ENCODE data around the gene HLA-DRA.
A peak's percentile ranks its signal among the peaks of the same experiment; 100 is the strongest.
"Not testable (repeated sequence)": the region's sequence is repeated elsewhere in the genome, so short reads cannot be mapped to it uniquely, and the experiment has no call there.

Gene HLA-DRA

DNA sequence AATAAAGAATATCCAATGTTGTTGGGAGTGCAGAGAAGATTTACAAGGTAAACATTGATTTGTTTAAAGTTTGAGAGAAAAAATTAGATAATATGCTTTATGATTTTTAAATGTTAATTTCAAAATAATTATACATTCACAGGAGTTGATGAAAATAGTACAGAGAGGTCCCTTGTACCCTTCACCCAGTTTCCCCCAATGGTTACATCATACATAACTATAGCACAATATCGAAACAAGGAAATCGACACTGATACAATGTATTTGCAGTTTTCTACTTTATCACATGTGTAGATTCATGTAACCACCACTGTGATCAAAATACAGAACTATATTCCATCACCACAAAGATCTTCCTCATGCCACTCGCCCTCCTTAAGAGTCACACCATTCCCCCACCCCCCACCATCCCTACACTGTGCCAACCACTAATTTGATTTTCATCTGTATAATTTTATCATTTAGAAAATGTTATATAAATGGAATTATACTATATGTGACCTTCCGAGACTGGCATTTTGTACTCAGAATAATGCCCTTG lies 11.7 kb upstream of the HLA-DRA start:
- DNase-seq: no peak
- intact Hi-C loops (cut with DNase I): no loop called here

DNA sequence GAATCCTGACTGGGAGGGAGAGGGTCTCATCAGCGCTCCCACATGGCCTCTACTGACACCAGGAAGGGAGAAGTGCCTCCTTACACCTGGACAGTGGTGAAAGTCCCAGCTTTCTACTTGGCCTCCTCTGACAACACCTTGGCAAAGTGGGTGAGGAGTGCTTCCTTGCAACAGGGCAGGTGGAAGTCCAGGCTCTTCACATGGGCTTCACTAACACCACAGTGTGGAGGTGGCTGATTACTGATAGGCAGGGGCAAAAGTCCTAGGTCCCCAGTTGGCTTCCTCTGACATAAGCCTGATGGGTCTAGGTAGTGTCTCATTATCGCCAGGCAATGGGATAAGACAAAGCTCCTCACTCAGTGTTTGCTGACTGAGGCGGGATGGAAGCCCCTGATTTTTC lies 9.5 kb upstream of the HLA-DRA start:
- intact Hi-C loops (cut with DNase I): loop anchor here (5.0 kb wide), 1 partner anchor 367 kb away; no protein-coding TSS in a partner anchor
- DNase-seq: no peak

DNA sequence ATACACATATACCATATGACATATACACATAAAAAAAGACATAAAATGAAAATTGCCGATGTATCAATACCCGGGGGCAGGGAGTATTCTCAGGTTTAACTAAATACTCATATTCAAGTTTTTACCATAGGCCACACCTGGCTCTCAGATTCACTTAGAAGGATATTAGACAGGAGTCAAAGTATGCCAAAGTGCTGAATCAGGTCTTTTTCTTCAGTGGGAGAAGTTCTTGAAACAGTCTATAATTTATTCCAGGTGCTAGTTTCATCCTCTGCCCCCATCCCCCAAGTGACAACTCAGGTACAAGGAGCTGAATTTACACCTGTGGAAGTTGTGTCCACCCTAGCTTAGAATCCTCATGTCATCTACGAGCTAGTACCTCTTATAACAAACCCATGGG lies 8.5 kb upstream of the HLA-DRA start:
- intact Hi-C loops (cut with DNase I): loop anchor here (1.0 to 5.0 kb wide), 2 partner anchors 269 to 366 kb away; no protein-coding TSS in a partner anchor
- DNase-seq: no peak

DNA sequence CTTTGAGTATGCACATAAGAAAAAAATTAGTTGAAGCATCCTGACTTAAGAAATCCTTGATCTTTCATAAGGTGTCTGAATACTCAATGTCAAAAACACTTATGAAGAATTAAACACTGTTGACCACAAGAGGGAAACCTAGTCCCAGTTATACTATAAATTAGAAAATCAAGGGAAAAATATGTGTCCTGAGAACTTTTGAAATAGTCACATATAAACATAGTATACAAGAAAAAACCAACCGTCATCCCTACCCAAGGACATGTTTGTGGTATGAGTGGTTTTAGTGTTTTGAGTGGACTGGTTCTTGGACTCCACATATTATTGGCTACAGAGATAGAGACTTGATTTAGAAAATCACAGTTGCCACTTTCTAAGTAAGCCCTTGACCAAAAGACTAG lies 7.6 kb upstream of the HLA-DRA start:
- intact Hi-C loops (cut with DNase I): loop anchor here (5.0 kb wide), 1 partner anchor 365 kb away; no protein-coding TSS in a partner anchor
- no peak for DNase-seq

DNA sequence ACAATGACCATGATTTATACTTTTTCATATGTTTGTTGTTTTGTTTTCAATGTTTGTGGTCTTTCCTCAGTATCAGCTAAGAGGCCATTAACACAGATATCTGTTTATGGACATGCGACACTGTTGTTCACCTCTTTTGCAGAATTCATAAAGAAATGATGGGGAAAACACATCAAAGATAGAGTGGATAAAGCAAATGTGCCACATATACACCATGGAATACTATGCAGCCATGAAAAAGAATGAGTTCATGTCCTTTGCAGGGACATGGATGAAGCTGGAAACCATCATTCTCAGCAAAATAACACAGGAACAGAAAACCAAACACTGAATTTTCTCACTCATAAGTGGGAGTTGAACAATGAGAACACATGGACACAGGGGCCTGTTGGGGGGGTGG lies 5.7 kb upstream of the HLA-DRA start:
- intact Hi-C loops (cut with DNase I): loop anchor here (5.0 kb wide), 1 partner anchor 363 kb away; no protein-coding TSS in a partner anchor
- not testable (repeated sequence) for DNase-seq

DNA sequence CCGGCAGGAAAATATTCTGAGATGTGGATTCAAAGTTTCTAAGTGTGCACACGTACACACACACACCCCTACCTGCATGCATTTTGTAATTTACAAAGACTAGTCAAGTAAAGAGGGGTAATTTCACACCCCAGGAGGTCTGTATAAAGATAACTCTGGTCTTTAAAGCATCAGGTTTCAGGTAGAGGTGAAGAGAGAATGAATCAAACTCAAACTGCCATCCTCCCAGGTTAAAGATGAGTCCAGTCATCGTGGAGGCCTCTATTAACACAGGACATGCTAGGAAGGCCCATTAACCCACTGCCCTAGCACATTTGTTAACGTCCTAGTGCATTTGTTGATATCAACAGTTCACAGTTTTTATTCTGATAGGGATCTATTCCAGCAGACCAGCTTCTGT lies 3.5 kb upstream of the HLA-DRA start:
- DNase-seq: no peak
- intact Hi-C loops (cut with DNase I): no loop called here

DNA sequence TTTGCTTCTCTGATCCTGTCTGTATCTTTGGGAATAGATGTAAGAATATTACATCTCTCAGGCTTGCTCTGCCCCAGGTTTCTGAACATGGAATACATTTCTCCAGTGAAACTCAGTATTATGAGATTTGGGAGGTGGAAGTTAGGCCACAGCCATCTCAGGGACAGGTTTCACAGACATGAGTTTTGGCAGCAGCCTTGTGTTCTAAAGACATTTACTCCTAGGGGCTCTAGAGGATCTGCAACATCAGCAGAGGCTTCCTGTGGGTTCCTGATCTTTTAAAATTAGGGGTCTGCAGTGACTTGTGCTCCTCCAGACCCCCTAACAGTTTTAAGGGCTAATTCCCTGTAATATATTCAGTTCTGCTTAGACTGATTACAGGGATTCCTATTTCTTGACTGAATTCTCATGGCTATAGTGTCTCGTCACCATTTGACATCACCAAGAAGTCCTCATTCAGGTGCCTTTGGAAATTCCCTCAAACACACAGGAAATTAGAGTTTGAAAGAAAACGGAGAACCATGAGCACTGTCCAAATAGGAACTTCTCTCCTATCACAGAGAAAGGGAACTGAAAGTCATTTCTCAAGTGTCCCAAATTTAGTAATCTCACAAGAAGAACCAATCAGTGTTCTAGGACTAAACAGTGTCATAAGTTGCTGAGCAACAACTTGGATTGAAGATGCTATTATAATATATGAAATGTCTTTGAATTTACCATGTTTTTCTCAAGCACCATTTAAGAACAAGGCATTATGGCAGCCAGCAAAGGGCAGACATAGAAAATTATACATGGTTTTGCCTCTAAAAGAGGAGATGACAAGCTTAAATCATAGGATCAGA lies 2.5 kb upstream of the HLA-DRA start:
- intact Hi-C loops (cut with DNase I): no loop called here
- no peak for DNase-seq

DNA sequence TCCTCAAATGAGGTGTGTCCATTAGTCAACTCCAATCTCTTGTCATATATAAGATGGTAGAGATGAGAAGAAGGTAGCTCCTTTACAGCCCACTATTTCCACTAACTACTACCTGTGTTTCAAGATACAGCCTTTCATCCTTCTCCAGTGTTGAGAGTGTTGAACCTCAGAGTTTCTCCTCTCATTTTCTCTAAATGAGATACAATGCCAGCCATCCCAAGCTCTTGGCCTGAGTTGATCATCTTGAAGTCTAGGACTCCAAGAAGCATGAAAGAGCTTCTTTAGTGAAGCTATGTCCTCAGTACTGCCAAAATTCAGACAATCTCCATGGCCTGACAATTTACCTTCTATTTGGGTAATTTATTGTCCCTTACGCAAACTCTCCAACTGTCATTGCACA lies 548 bp upstream of the HLA-DRA start:
- intact Hi-C loops (cut with DNase I): no loop called here
- DNase-seq: no peak

DNA sequence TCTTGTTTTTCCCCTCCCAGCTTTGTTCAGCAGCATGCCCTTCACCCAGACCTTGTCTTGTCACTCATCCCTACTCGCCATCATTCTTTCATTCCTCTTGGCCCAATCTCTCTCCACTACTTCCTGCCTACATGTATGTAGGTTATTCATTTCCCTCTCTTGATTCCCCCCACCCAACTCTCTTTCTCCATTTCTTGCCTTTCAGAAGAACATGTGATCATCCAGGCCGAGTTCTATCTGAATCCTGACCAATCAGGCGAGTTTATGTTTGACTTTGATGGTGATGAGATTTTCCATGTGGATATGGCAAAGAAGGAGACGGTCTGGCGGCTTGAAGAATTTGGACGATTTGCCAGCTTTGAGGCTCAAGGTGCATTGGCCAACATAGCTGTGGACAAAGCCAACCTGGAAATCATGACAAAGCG lies 2.6 kb downstream of the HLA-DRA start:
- no peak for DNase-seq
- intact Hi-C loops (cut with DNase I): no loop called here

DNA sequence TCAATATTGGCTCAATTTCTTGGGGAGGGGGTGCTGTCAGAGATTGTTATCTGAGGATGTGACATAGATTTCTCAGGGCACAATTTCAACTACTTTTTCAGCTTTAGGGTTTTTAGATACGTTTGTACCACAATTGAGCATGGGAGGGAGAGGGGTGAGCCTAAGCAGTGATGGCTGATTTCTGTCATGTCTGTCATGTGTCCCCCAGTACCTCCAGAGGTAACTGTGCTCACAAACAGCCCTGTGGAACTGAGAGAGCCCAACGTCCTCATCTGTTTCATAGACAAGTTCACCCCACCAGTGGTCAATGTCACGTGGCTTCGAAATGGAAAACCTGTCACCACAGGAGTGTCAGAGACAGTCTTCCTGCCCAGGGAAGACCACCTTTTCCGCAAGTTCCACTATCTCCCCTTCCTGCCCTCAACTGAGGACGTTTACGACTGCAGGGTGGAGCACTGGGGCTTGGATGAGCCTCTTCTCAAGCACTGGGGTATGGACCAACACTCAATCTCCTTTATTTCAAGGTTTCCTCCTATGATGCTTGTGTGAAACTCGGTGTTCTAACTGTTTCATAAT lies 3.4 kb downstream of the HLA-DRA start:
- no peak for DNase-seq
- intact Hi-C loops (cut with DNase I): no loop called here

DNA sequence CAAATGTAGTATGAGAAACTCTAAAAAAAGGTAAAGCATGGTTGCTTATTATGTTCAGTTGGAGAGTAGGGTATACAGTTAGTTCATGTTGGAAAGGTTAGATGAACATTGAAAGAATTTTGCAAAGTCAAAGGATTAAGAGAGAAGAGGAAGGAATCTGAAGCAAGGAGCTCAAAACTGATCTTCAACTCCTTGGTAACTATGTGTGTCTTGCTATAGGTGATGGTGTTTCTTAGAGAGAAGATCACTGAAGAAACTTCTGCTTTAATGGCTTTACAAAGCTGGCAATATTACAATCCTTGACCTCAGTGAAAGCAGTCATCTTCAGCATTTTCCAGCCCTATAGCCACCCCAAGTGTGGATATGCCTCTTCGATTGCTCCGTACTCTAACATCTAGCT lies 4.7 kb downstream of the HLA-DRA start:
- intact Hi-C loops (cut with DNase I): no loop called here
- no peak for DNase-seq

DNA sequence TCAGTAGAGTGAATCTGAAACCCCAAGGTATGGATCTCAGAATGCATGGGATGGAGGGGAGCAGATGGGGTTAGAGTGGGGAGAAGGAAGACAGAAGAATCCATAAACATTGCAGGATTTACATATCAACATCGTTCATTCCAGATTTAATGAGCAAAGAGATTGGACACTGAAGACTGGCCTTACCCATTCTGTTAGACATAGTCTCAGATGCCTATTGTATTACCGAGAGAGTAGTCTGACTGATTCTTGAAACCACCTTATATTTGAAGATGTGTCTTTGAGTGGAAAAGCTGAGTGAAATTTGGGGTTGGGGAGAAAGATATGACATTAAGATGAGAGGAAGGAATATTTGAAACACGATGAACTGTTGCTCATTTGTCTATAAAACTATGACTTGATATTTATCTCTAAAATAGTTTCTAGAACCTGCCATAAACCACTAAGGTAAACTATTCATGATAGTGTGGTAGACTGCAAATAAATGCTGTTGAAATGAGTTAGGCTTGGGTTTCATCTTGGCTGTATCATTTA lies 5.7 kb downstream of the HLA-DRA start:
- intact Hi-C loops (cut with DNase I): no loop called here
- no peak for DNase-seq

DNA sequence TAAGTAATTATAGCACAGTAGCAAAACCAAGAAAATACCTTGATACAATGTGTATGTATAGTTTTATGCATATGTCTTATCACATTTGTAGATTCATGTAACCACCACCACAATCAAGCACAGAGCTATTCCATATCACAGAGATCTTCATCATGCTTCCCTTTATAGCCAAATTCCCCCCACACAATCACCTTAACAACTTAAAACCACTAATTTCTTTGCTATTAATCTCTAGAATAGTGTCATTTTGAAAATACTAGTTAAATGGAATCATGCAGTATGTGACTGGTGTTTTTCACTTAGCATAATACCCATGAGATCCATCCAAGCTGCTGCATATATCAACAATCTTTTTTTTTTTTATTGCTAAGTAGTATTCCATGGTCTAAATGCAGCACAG lies 8.2 kb downstream of the HLA-DRA start:
- intact Hi-C loops (cut with DNase I): no loop called here
- no peak for DNase-seq

DNA sequence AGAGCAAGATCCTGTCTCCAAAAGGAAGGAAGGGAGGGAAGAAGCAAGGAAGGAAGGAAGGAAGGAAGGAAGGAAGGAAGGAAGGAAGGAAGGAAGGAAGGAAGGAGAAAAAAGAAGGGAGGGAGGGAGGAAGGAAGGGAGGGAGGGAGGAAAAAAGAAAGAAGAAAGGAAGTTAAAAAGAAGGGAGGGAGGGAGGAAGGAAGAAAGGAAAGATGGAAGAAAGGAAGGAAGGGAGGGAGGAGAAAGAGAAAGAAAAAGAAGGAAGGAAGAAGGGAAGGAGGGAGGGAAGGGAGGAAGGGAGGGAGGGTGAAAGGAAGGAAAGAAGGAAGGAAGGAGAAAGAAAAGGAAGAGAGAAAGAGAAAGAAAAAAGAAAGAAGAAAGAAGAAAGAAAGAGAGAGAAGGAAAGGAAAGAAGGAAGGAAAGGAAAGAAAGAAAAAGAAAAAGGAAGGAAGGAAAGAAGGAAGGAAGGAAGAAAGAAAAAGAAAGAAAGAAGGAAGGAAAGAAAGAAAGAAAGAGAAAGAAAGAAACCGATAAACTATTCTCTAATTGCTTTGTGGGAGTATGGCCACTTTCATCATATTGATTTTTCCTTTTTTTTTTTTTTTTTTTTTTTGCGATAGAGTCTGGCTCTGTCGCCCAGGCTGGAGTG lies 9.5 kb downstream of the HLA-DRA start:
- intact Hi-C loops (cut with DNase I): no loop called here
- no peak for DNase-seq

DNA sequence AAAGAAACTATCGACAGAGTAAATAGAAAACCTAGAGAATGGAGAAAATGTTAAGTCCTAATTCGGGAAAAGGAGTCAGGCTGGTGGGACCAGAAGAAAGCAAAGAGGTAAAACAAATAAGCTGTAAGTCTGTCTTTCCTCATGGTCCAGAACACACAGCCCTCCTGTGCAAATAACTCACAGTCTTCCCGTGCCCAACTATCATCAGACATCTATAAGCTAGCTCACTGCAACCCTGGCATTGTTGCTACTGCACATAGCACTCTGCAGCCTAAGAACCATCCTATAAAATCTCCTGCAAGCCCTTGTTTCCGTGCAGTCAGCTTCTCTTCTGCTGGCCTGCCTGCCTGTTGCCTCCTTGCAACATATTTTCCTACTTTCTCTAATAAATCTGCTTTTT lies 17.4 kb downstream of the HLA-DRA start:
- DNase-seq: no peak
- intact Hi-C loops (cut with DNase I): no loop called here

DNA sequence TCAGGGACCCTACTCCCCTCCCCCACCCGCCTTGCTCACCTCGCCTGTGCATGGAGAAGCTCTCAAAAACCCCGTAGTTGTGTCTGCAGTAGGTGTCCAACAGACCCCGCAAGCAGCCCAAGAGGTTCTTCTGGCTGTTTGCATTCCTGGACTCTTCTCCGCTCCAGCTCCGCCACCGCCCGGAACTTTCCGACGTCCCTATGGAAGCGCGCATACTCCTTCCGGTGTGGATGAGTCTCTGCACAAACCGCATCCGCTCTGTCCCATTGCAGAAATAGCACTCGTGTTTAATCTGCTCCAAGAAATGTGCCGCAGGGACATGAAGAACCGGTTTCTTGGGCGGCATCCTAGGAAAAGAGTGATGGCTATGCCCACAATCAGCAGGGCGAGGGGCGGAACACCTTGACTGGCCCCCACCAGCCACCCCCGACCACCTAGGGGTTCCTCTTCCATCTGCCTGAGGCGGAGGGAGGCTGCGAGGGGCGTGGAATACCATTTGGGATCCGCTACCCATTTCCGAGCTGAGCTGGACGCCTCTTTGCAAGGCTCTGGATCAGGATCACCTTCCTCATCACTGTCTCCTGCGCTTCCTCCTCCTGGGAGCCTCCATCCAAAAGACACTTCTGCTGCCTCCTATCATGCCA lies 20.2 kb downstream of the HLA-DRA start:
- intact Hi-C loops (cut with DNase I): no loop called here
- DNase-seq: peak in 2 of 10 donors; percentile 67 to 70

DNA sequence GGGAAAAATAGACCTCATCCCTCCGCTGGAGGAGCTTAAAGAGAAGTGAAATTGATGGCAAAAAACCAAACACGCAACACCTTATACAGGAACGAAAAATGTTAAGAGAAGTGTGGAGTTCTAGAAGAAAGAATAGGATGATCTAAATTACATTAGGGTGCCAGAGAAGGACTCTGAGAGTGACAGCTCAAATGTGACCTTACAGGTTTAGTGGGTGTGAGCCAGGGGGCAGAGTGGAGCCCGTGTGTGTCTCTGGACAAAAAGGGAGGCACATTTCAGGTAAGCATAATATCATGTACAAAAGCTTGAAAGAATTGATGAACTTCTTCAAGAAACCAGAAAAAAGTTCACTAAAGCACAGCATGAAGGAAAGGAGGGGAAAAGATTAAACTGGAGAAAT lies 20.8 kb downstream of the HLA-DRA start:
- DNase-seq: no peak
- intact Hi-C loops (cut with DNase I): no loop called here

DNA sequence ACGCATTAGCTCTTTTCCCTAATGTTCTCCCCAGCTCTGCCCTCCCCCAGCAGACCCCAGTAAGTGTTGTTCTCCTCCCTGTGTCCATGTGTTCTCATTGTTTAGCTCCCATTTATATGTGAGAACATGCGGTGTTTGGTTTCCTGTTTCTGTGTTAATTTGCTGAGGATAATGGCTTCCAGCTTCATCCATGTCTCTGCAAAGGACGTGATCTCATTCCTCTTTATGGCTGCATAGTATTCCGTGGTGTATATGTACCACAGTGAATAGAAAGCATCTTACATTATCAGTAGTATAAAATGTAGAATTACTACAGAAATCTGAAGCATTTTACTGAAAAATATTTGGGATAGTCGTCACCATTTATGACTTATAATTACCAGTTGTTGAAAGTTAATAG lies 21.8 kb downstream of the HLA-DRA start:
- intact Hi-C loops (cut with DNase I): no loop called here
- no peak for DNase-seq

DNA sequence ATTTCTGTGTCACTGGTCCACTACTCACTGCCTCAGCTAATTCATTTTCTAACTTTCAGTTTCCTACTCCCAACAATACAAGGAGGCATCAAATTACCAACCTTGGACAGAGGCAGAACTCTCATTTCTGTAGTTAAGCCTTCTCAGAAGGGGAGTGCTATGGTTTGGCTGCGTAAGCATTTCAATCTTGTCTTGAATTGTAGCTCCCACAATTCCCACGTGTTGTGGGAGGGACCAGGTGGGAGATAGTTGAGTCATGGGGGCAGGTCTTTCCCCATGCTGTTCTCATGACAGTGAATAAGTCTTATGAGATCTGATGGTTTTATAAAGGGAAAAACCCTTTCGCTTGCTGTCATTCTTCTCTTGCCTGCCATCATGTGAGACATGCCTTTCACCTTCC lies 22.9 kb downstream of the HLA-DRA start:
- DNase-seq: no peak
- intact Hi-C loops (cut with DNase I): no loop called here

DNA sequence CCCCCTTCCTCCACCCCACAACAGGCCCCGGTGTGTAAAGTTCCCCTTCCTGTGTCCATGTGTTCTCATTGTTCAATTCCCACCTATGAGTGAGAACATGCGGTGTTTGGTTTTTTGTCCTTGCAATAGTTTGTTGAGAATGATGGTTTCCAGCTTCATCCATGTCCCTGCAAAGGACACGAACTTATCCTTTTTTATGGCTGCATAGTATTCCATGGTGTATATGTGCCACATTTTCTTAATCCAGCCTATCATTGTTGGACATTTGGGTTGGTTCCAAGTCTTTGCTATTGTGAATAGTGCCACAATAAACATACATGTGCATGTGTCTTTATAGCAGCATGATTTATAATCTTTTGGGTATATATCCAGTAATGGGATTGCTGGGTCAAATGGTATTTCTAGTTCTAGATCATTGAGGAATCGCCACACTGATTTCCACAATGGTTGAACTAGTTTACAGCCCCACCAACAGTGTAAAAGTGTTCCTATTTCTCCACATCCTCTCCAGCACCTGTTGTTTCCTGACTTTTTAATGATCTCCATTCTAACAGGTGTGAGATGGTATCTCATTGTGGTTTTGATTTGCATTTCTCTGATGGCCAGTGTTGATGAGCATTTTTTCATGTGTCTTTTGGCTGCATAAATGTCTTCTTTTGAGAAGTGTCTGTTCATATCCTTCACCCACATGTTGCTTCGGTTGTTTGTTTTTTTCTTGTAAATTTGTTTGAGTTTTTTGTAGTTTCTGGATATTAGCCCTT lies 28.2 kb downstream of the HLA-DRA start:
- intact Hi-C loops (cut with DNase I): not testable (repeated sequence)

More for the DNA sequence above, 28.2 kb downstream of the HLA-DRA start:
- DNase-seq: not testable (repeated sequence)

All from posterior cingulate gyrus (tissue), 11 donors.